Activated CD8-positive, alpha-beta memory T cell treated with anti-CD3 and anti-CD28 coated beads for 24 hours (primary cell): ENCODE measurements around the gene RIPPLY3.

Experiments
- DNase-seq: peaks from one replicate; pipeline ENCODE4 v3.0.0-alpha.2; 2020

Gene RIPPLY3

GRCh38 chr21:37064841-37065240 is 58.3 kb downstream of the RIPPLY3 start:
- DNase-seq: no peak

- DNase-seq: no peak
These were observed 59.2 kb downstream of the RIPPLY3 start for GRCh38 chr21:37065561-37066177.
